Keratinocyte (primary cell): Measurements from ENCODE around the gene WDR1. TPM values are rescaled to one million over a fixed set of nuclear protein-coding genes. Genes with fewer than 3 reads are reported as not detected.
A peak's percentile ranks its signal among the peaks of the same experiment; 100 is the strongest.

Experiments used
- DNase-seq: peaks from one replicate; pipeline ENCODE4 v3.0.0-alpha.2; 2011; ENCODE audit warnings: low read depth, missing footprints, low spot score
- FAIRE-seq: peaks from 2 replicates; lab custom pipeline; 2011; peaks lifted over from hg19 to GRCh38; lab: Jason Lieb, UNC
- H2AFZ ChIP-seq: 2 replicates; pipeline ENCODE4 v1.6.0; 2012; ENCODE audit warnings: low read length, control low read depth, inconsistent platforms; ENCODE audit not compliant: control insufficient read depth
- H3K27ac ChIP-seq: 2 replicates; pipeline ENCODE4 v1.5.1; 2011; ENCODE audit warnings: low read length; ENCODE audit not compliant: control insufficient read depth, insufficient read depth
- H3K27me3 ChIP-seq: 3 replicates; pipeline ENCODE4 v1.6.0; 2011; ENCODE audit warnings: low read length; ENCODE audit not compliant: control insufficient read depth, insufficient read depth; ENCODE audit errors: extremely low read depth
- H3K36me3 ChIP-seq, 2 experiments: 2 replicates in 1 of 2; 3 replicates in 1 of 2; pipeline ENCODE4 v1.5.1; 2011; ENCODE audit warnings: low read length in 2 of 2, mild to moderate bottlenecking in 1 of 2; ENCODE audit not compliant: control insufficient read depth in 2 of 2, insufficient read depth in 2 of 2; ENCODE audit errors: extremely low read depth in 1 of 2
- H3K4me1 ChIP-seq: 3 replicates; pipeline ENCODE4 v1.5.1; 2011; ENCODE audit warnings: low read length; ENCODE audit not compliant: control insufficient read depth, insufficient read depth; ENCODE audit errors: extremely low read depth
- H3K4me2 ChIP-seq: 3 replicates; pipeline ENCODE4 v1.6.0; 2011; ENCODE audit warnings: low read depth, low read length; ENCODE audit not compliant: control insufficient read depth, insufficient read depth; ENCODE audit errors: extremely low read depth
- H3K4me3 ChIP-seq, 3 experiments: fragments of 200-600 bp in 1 of 3; sonication (generic) in 1 of 3; 2 replicates in 2 of 3; 3 replicates in 1 of 3; pipeline ENCODE4 v1.5.1; 2011 to 2016; ENCODE audit warnings: low read length in 3 of 3, mild to moderate bottlenecking in 3 of 3, control low read depth in 2 of 3, inconsistent platforms in 1 of 3, low read depth in 1 of 3, mixed read lengths in 1 of 3, mixed run types in 1 of 3, moderate library complexity in 1 of 3; ENCODE audit not compliant: control insufficient read depth in 2 of 3, insufficient read depth in 2 of 3; ENCODE audit errors: extremely low read depth in 1 of 3
- H3K79me2 ChIP-seq: 2 replicates; pipeline ENCODE4 v1.6.0; 2012; ENCODE audit warnings: low read length; ENCODE audit not compliant: control insufficient read depth, insufficient read depth
- H3K9ac ChIP-seq: 3 replicates; pipeline ENCODE4 v1.6.0; 2011; ENCODE audit warnings: low read length; ENCODE audit not compliant: control insufficient read depth, insufficient read depth; ENCODE audit errors: extremely low read depth
- H3K9me1 ChIP-seq: 3 replicates; pipeline ENCODE4 v1.6.0; 2011; ENCODE audit warnings: low read length; ENCODE audit not compliant: control insufficient read depth, insufficient read depth; ENCODE audit errors: extremely low read depth
- H3K9me3 ChIP-seq: 2 replicates; pipeline ENCODE4 v1.5.1; 2012; ENCODE audit warnings: low read depth, low read length; ENCODE audit not compliant: control insufficient read depth
- H4K20me1 ChIP-seq: 3 replicates; pipeline ENCODE4 v1.6.0; 2011; ENCODE audit warnings: low read length; ENCODE audit not compliant: control insufficient read depth, insufficient read depth; ENCODE audit errors: extremely low read depth
- CTCF ChIP-seq, 3 experiments: IDR thresholded peaks in 1 of 3; conservative IDR thresholded peaks in 1 of 3; optimal IDR thresholded peaks in 1 of 3; 2 replicates in 2 of 3; 3 replicates in 1 of 3; pipeline versions ENCODE3 to v1.5.1; 2011; ENCODE audit warnings: low read length in 3 of 3, mild to moderate bottlenecking in 3 of 3, moderate library complexity in 2 of 3, control low read depth in 1 of 3, inconsistent platforms in 1 of 3; ENCODE audit not compliant: insufficient read depth in 2 of 3; ENCODE audit errors: extremely low read depth in 1 of 3
- EZH2 ChIP-seq: IDR thresholded peaks from one replicate; pipeline ENCODE4 v1.6.1; 2012; ENCODE audit warnings: inconsistent platforms, mild to moderate bottlenecking, low read length, moderate library complexity
- dilution Hi-C: fragments of 300-500 bp; cut with MboI; formaldehyde crosslinking; loops from one replicate; pipeline ENCODE4 v1.7.0; 2020; ENCODE audit warnings: low sequenced_read_pairs; ENCODE audit not compliant: extremely low pct_ligation_motif_present
- polyA plus RNA-seq, 5 experiments: library from polyadenylated mRNA; depleted of rRNA in 3 of 5; stranded (reverse) in 3 of 5; stranded (forward) in 1 of 5; unstranded in 1 of 5; fragments of >200 nt; gene quantifications; 1 replicate in 1 of 5; 2 replicates in 3 of 5; 3 replicates in 1 of 5; pipeline versions ENCODE4 v1.2.1 to v1.2.3, GENCODE V29; 2011 to 2012; ENCODE audit warnings: missing spikeins in 2 of 5, low read depth in 1 of 5, low replicate concordance in 1 of 5

WDR1 gene
- polyA plus RNA-seq, 1 donor (not counting 4 experiments of a cell fraction or from before 2014, with no cell fraction given), result 423 TPM

GRCh38 chr4:10074767-10075105 lies 41.9 kb downstream of the WDR1 start:
- Histone ChIP-seq H3K9ac (no peak overlapping the region), H2AFZ (no peak overlapping the region), H3K36me3 (peaks cover 50 to 64% of the 10 kb centered on the region in 2 experiments), H3K9me3 (no peaks in the 10 kb centered on the region), H3K27ac (no peak overlapping the region), H3K4me1 (no peaks in the 10 kb centered on the region), H3K27me3 (no peaks in the 10 kb centered on the region), H3K4me2 (no peak overlapping the region), H3K9me1 (no peaks in the 10 kb centered on the region), H4K20me1 (peaks cover 3% of the 10 kb centered on the region), H3K79me2 (peaks cover 3% of the 10 kb centered on the region), H3K4me3 (no peak overlapping the region)
- TF ChIP-seq CTCF (optimal IDR thresholded peaks at IDR 0.05 in 1 of 3, IDR thresholded peaks at IDR 0.05 in 1 of 3, conservative IDR thresholded peaks at IDR 0.05 in 1 of 3; ENCODE audit: extremely low read depth in 1 of 3, insufficient read depth in 2 of 3, low read length in 3 of 3) (peak in 2 of 3 experiments; percentile 60 to 86), EZH2 (no peak)
- peak; percentile 87 for FAIRE-seq
- DNase-seq, result no peak
- dilution Hi-C loops, result no loop called here

- peaks cover 3% of the 10 kb centered on the region for H4K20me1 ChIP-seq
- no peaks in the 10 kb centered on the region for H3K4me1 ChIP-seq
- TF ChIP-seq EZH2 (no peak), CTCF (optimal IDR thresholded peaks at IDR 0.05 in 1 of 3, IDR thresholded peaks at IDR 0.05 in 1 of 3, conservative IDR thresholded peaks at IDR 0.05 in 1 of 3; ENCODE audit: extremely low read depth in 1 of 3, insufficient read depth in 2 of 3, low read length in 3 of 3) (no peak)
- no peak overlapping the region for H3K4me2 ChIP-seq
- no peak overlapping the region for H2AFZ ChIP-seq
- peaks cover 45 to 62% of the 10 kb centered on the region in 2 experiments for H3K36me3 ChIP-seq
- no peaks in the 10 kb centered on the region for H3K9me1 ChIP-seq
- dilution Hi-C loops, result no loop called here
- no peak overlapping the region for H3K4me3 ChIP-seq
- H3K27ac ChIP-seq, result no peak overlapping the region
- no peaks in the 10 kb centered on the region for H3K27me3 ChIP-seq
- H3K9ac ChIP-seq, result no peak overlapping the region
- no peak for FAIRE-seq
- no peaks in the 10 kb centered on the region for H3K79me2 ChIP-seq
- no peak for DNase-seq
- no peaks in the 10 kb centered on the region for H3K9me3 ChIP-seq
These were observed 42.4 kb downstream of the WDR1 start for GRCh38 chr4:10074076-10074766.
